NCI-H510A (cell line): ENCODE measurements around the gene ZNF165.
A peak's percentile ranks its signal among the peaks of the same experiment; 100 is the strongest.
"Not testable (repeated sequence)": the region's sequence is repeated elsewhere in the genome, so short reads cannot be mapped to it uniquely, and the experiment has no call there.

Experiments
- DNase-seq: peaks from one replicate; lab custom pipeline; 2025; lab: John Stamatoyannopoulos, UW

The ZNF165 gene

GRCh38 chr6:28080381-28080630 lies at the start of gene ZNF165:
Gene ZNF165, plus strand, starts transcription at chr6:28080568. Its CDS starts 4,913 bp downstream, at chr6:28085481.
- not testable (repeated sequence) for DNase-seq

GRCh38 chr6:28053584-28053983 lies 26.8 kb upstream of the ZNF165 start:
- DNase-seq, result no peak

GRCh38 chr6:28060405-28060804 lies 20.0 kb upstream of the ZNF165 start:
- DNase-seq, result no peak

- DNase-seq, result no peak
Observed at GRCh38 chr6:28064272-28064671, 16.1 kb upstream of the ZNF165 start.

- DNase-seq, result no peak
Observed at GRCh38 chr6:28068067-28068466, 12.3 kb upstream of the ZNF165 start.

GRCh38 chr6:28070968-28071367 lies 9.4 kb upstream of the ZNF165 start:
- not testable (repeated sequence) for DNase-seq

- no peak for DNase-seq
Observed at GRCh38 chr6:28078050-28078449, 2.3 kb upstream of the ZNF165 start.

GRCh38 chr6:28078836-28079235 lies 1.5 kb upstream of the ZNF165 start:
- no peak for DNase-seq

- DNase-seq, result peak; percentile 83
Observed at GRCh38 chr6:28080631-28081485, 490 bp downstream of the ZNF165 start.

GRCh38 chr6:28081486-28081751 lies 1.1 kb downstream of the ZNF165 start:
- no peak for DNase-seq

- no peak for DNase-seq
Observed at GRCh38 chr6:28082939-28083338, 2.6 kb downstream of the ZNF165 start.

- DNase-seq, result no peak
Observed at GRCh38 chr6:28089054-28089453, 8.7 kb downstream of the ZNF165 start.

- no peak for DNase-seq
Observed at GRCh38 chr6:28090917-28091586, 10.7 kb downstream of the ZNF165 start.

- not testable (repeated sequence) for DNase-seq
Observed at GRCh38 chr6:28102222-28102621, 21.9 kb downstream of the ZNF165 start.

- not testable (repeated sequence) for DNase-seq
Observed at GRCh38 chr6:28102699-28103098, 22.3 kb downstream of the ZNF165 start.

- peak; percentile 64 for DNase-seq
Observed at GRCh38 chr6:28104392-28105244, 24.2 kb downstream of the ZNF165 start.

- DNase-seq, result no peak
Observed at GRCh38 chr6:28105245-28105639, 24.9 kb downstream of the ZNF165 start.

- DNase-seq, result no peak
Observed at GRCh38 chr6:28107506-28107905, 27.1 kb downstream of the ZNF165 start.

GRCh38 chr6:28111964-28112363 lies 31.6 kb downstream of the ZNF165 start:
- DNase-seq, result no peak

GRCh38 chr6:28115799-28116198 lies 35.4 kb downstream of the ZNF165 start:
- DNase-seq, result no peak

GRCh38 chr6:28117386-28118050 lies 37.1 kb downstream of the ZNF165 start:
- no peak for DNase-seq

GRCh38 chr6:28118217-28118616 lies 37.8 kb downstream of the ZNF165 start:
- no peak for DNase-seq
